Neural progenitor cell (in vitro differentiated cells): ENCODE results near the gene ATG3.

Source experiments
- EZH2 ChIP-seq: fragments of 200-600 bp; sonication (generic); IDR thresholded peaks from 2 replicates; pipeline ENCODE4 v1.6.1; 2017; ENCODE audit warnings: antibody characterized with exemption, mild to moderate bottlenecking, moderate library complexity
- EZH2phosphoT487 ChIP-seq: fragments of 200-600 bp; sonication (generic); IDR thresholded peaks from 2 replicates; pipeline ENCODE4 v1.6.1; 2017; ENCODE audit warnings: antibody characterized with exemption
- TF ChIP-seq, protein P1 (sequence below): fragments of 200-600 bp; sonication (generic); IDR thresholded peaks from 2 replicates; pipeline ENCODE4 v1.5.1; 2017; ENCODE audit warnings: antibody characterized with exemption, mild to moderate bottlenecking

DNA sequence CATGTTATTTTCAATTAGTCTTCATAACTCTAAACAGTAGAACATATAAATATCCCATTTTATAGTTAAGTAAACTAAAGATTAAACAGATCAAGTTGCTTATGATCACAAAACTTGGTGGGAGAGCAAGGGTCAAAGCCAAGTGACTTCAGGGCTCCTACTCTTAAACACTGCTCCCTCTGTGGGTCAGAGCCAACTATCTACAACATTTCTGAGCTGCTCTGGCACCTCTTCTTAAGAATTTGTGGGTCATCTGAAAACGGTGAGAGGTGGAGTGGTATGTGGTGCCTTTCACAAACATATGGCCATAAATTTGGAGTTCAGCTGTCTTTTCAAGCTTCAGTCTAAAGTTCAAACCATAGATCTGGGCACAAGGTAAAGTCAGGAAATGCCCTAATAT lies 10.9 kb downstream of the ATG3 start:
- TF ChIP-seq, protein P1, sequence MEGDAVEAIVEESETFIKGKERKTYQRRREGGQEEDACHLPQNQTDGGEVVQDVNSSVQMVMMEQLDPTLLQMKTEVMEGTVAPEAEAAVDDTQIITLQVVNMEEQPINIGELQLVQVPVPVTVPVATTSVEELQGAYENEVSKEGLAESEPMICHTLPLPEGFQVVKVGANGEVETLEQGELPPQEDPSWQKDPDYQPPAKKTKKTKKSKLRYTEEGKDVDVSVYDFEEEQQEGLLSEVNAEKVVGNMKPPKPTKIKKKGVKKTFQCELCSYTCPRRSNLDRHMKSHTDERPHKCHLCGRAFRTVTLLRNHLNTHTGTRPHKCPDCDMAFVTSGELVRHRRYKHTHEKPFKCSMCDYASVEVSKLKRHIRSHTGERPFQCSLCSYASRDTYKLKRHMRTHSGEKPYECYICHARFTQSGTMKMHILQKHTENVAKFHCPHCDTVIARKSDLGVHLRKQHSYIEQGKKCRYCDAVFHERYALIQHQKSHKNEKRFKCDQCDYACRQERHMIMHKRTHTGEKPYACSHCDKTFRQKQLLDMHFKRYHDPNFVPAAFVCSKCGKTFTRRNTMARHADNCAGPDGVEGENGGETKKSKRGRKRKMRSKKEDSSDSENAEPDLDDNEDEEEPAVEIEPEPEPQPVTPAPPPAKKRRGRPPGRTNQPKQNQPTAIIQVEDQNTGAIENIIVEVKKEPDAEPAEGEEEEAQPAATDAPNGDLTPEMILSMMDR, result no peak
- no peak for TF ChIP-seq EZH2phosphoT487
- TF ChIP-seq EZH2, result no peak
